AG04450 (cell line): ENCODE measurements around the gene HIBCH. TPM values are rescaled to one million over a fixed set of nuclear protein-coding genes. Genes with fewer than 3 reads are reported as not detected.
"Not testable (repeated sequence)": the region's sequence is repeated elsewhere in the genome, so short reads cannot be mapped to it uniquely, and the experiment has no call there.

Experiments
- CTCF ChIA-PET: fragments of 300-600, 350-600 bp; formaldehyde crosslinking; extraction: SDS; loops from one replicate; lab custom pipeline; 2022; ENCODE audit warnings: antibody characterized with exemption, inconsistent platforms; lab: Charles Lee
- POLR2A ChIA-PET: fragments of 350-600 bp; formaldehyde crosslinking; extraction: SDS; loops from one replicate; lab custom pipeline; 2021; ENCODE audit warnings: antibody characterized with exemption, inconsistent platforms; lab: Yijun Ruan, JAX
- DNase-seq: peaks from one replicate; pipeline ENCODE4 v3.0.0-alpha.2; 2011; ENCODE audit warnings: low read depth, low spot score
- H3K27ac ChIP-seq: one replicate; pipeline ENCODE4 v1.5.1; 2012; ENCODE audit warnings: low read depth, low read length, control low read depth
- H3K27me3 ChIP-seq: one replicate; pipeline ENCODE4 v1.6.0; 2012; ENCODE audit warnings: low read length; ENCODE audit not compliant: control insufficient read depth, insufficient read depth
- H3K4me3 ChIP-seq: 2 replicates; pipeline ENCODE4 v1.5.1; 2011; ENCODE audit warnings: mild to moderate bottlenecking, low read depth, low read length, control low read depth
- H3K9me3 ChIP-seq: 2 replicates; pipeline ENCODE4 v1.5.1; 2012; ENCODE audit warnings: low read length; ENCODE audit not compliant: control insufficient read depth, insufficient read depth
- CTCF ChIP-seq: IDR thresholded peaks from 2 replicates; pipeline ENCODE4 v1.5.1; 2011; ENCODE audit warnings: low read depth, low read length, control low read depth, inconsistent platforms
- polyA plus RNA-seq: library from polyadenylated mRNA; depleted of rRNA; stranded (reverse); fragments of >200 nt; gene quantifications from 2 replicates; pipeline ENCODE4 v1.2.3, GENCODE V29; 2011

The HIBCH gene
- polyA plus RNA-seq, 1 experiment = 23.8 TPM

GRCh38 chr2:190254063-190254850, 65.4 kb downstream of the HIBCH start:
- CTCF ChIA-PET = interaction anchor here (1.1 kb wide), 1 partner anchor 66 kb away, joined by 3 read pairs; no protein-coding TSS in a partner anchor
- DNase-seq = no peak

GRCh38 chr2:190250421-190250820, 69.2 kb downstream of the HIBCH start:
- Histone ChIP-seq H3K9me3 (no peaks in the 10 kb centered on the region), H3K27me3 (no peaks in the 10 kb centered on the region), H3K4me3 (no peak overlapping the region), H3K27ac (no peak overlapping the region)
- CTCF ChIA-PET = no interaction called here
- DNase-seq = no peak
- no peak for TF ChIP-seq CTCF
- POLR2A ChIA-PET = no interaction called here

More at GRCh38 chr2:190254063-190254850, 65.4 kb downstream of the HIBCH start:
- no peaks in the 10 kb centered on the region for H3K27me3 ChIP-seq
- TF ChIP-seq CTCF = no peak
- no peak overlapping the region for H3K4me3 ChIP-seq
- POLR2A ChIA-PET = no interaction called here
- H3K27ac ChIP-seq = no peak overlapping the region
- no peaks in the 10 kb centered on the region for H3K9me3 ChIP-seq

- Histone ChIP-seq H3K9me3 (no peaks in the 10 kb centered on the region), H3K27ac (no peak overlapping the region), H3K4me3 (no peak overlapping the region), H3K27me3 (no peaks in the 10 kb centered on the region)
- POLR2A ChIA-PET = no interaction called here
- TF ChIP-seq CTCF = no peak
- CTCF ChIA-PET = no interaction called here
- DNase-seq = no peak
These were observed 84.0 kb downstream of the HIBCH start for GRCh38 chr2:190235551-190236075.

- CTCF ChIA-PET = no interaction called here
- no peaks in the 10 kb centered on the region for H3K27me3 ChIP-seq
- POLR2A ChIA-PET = no interaction called here
- no peak for DNase-seq
- no peaks in the 10 kb centered on the region for H3K9me3 ChIP-seq
- no peak overlapping the region for H3K27ac ChIP-seq
- H3K4me3 ChIP-seq = no peak overlapping the region
- TF ChIP-seq CTCF = no peak
These were observed 84.5 kb downstream of the HIBCH start for GRCh38 chr2:190235101-190235500.

GRCh38 chr2:190223989-190224388, 95.6 kb downstream of the HIBCH start:
- DNase-seq, H3K9me3 ChIP-seq, POLR2A ChIA-PET, CTCF ChIA-PET, H3K27me3 ChIP-seq, H3K4me3 ChIP-seq, H3K27ac ChIP-seq: not testable (repeated sequence)

GRCh38 chr2:190222745-190223144, 96.9 kb downstream of the HIBCH start:
- H3K27me3 ChIP-seq, H3K4me3 ChIP-seq, DNase-seq, H3K9me3 ChIP-seq, POLR2A ChIA-PET, H3K27ac ChIP-seq, CTCF ChIA-PET: not testable (repeated sequence)
